Tibial nerve (tissue), 4 donors: Measurements from ENCODE around the gene C1orf53. TPM values are rescaled to one million over a fixed set of nuclear protein-coding genes. Genes with fewer than 3 reads are reported as not detected.

Experiments used
- DNase-seq, 2 donors: peaks; one replicate each; pipeline ENCODE4 v3.0.0-alpha.2; 2019; ENCODE audit warnings: low spot score in 2 of 2
- H3K27ac ChIP-seq, 4 donors: fragments of 200-600 bp; sonication (generic) in 3 of 4; one replicate each; pipeline ENCODE4 v1.5.1; 2017 to 2019; ENCODE audit warnings: mild to moderate bottlenecking in 1 of 4
- H3K27me3 ChIP-seq, 2 donors: fragments of 200-600 bp; sonication (generic) in 1 of 2; one replicate each; pipeline versions ENCODE4 v1.5.1 to v1.6.0; 2017 to 2019
- H3K36me3 ChIP-seq, 3 donors: fragments of 200-600 bp; sonication (generic); one replicate each; pipeline ENCODE4 v1.5.1; 2018 to 2019
- H3K4me1 ChIP-seq, 4 donors: fragments of 200-600 bp; sonication (generic) in 3 of 4; one replicate each; pipeline ENCODE4 v1.5.1; 2017 to 2019
- H3K4me3 ChIP-seq, 4 donors: fragments of 200-600 bp; sonication (generic) in 3 of 4; one replicate each; pipeline ENCODE4 v1.5.1; 2017 to 2019; ENCODE audit warnings: mild to moderate bottlenecking in 1 of 4, moderate library complexity in 1 of 4
- H3K9me3 ChIP-seq, 4 donors: fragments of 200-600 bp; sonication (generic) in 3 of 4; one replicate each; pipeline ENCODE4 v1.5.1; 2017 to 2019
- EP300 ChIP-seq, 2 donors: sonication (generic); formaldehyde crosslinking; IDR thresholded peaks; one replicate each; pipeline ENCODE4 v1.6.1; 2017; ENCODE audit warnings: antibody characterized with exemption in 2 of 2, mild to moderate bottlenecking in 1 of 2
- POLR2A ChIP-seq, 2 donors: fragments of 450-650 bp; IDR thresholded peaks; one replicate each; pipeline ENCODE4 v1.6.1; 2017; ENCODE audit warnings: antibody characterized with exemption in 2 of 2, mild to moderate bottlenecking in 2 of 2, moderate library complexity in 2 of 2
- WGBS, 2 donors: methylation state at CpG; one replicate each; pipeline ENCODE4 v1.1.5; 2018; 5-methylcytosine and 5-hydroxymethylcytosine counted together
- total RNA-seq, 4 donors: library from RNA; depleted of rRNA; stranded (reverse); fragments of >200 nt; gene quantifications; one replicate each; pipeline ENCODE4 v1.1.0, GENCODE V29; 2016
- TF ChIP-seq, protein P1 (sequence below), 5 experiments: fragments of 200-600 bp in 3 of 5; fragments of 450-650 bp in 2 of 5; sonication (generic) in 3 of 5; IDR thresholded peaks; one replicate each; pipeline ENCODE4 v1.5.1; 2016 to 2019; ENCODE audit warnings: antibody characterized with exemption in 5 of 5, mild to moderate bottlenecking in 3 of 5, moderate library complexity in 2 of 5

Gene C1orf53
- total RNA-seq, 4 donors from 2014 or later = not detected

DNA sequence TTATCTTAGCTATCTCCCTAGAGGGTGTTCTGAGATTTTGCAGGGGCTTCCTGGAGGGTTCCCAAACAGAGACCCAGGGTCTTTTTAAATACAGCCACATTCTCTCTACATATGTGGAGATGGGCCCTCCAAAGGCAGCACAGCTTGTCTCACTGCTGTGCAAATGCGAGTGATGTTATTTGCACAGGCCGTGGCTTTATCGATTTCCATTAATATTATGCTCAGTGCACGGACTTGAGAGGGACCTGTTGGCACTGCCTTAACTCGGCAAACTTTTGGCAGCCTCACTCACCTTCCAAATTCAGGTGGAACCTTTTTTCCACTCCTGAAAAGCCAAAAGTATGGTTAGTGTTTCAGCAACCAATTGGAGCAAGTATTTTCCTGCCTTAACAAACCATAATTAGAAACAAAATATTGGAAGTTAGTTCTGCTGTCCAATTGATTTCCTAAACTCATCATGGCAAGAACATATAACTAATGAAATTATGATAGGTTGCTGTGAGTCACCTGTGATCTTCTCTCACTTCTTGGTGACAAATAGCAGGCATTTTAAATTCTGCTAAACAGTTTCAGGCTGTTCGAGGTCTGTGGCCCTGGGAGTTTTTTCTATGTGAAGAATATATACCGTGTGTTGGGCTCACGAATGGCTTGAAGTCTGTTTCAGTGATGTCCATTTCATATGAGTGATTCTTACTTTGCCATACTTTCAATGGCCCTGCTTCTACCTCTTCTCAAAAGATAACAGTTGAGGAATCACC is 25.7 kb downstream of the C1orf53 start:
- WGBS, 2 donors = 91 to 94% methylated on average over 8 of the region's 8 CpGs
- TF ChIP-seq EP300 (IDR thresholded peaks at IDR 0.05) = no peak
- TF ChIP-seq, protein P1, sequence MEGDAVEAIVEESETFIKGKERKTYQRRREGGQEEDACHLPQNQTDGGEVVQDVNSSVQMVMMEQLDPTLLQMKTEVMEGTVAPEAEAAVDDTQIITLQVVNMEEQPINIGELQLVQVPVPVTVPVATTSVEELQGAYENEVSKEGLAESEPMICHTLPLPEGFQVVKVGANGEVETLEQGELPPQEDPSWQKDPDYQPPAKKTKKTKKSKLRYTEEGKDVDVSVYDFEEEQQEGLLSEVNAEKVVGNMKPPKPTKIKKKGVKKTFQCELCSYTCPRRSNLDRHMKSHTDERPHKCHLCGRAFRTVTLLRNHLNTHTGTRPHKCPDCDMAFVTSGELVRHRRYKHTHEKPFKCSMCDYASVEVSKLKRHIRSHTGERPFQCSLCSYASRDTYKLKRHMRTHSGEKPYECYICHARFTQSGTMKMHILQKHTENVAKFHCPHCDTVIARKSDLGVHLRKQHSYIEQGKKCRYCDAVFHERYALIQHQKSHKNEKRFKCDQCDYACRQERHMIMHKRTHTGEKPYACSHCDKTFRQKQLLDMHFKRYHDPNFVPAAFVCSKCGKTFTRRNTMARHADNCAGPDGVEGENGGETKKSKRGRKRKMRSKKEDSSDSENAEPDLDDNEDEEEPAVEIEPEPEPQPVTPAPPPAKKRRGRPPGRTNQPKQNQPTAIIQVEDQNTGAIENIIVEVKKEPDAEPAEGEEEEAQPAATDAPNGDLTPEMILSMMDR (IDR thresholded peaks at IDR 0.05) = no peak
- no peak for TF ChIP-seq POLR2A (IDR thresholded peaks at IDR 0.05)
- no peak for DNase-seq
- H3K9me3 ChIP-seq = no peaks in the 10 kb centered on the region
- no peak overlapping the region for H3K27ac ChIP-seq
- no peaks in the 10 kb centered on the region for H3K4me1 ChIP-seq
- H3K4me3 ChIP-seq = no peak overlapping the region
- no peaks in the 10 kb centered on the region for H3K36me3 ChIP-seq
- H3K27me3 ChIP-seq = peaks cover 0 to 73% of the 10 kb centered on the region in 2 donors

DNA sequence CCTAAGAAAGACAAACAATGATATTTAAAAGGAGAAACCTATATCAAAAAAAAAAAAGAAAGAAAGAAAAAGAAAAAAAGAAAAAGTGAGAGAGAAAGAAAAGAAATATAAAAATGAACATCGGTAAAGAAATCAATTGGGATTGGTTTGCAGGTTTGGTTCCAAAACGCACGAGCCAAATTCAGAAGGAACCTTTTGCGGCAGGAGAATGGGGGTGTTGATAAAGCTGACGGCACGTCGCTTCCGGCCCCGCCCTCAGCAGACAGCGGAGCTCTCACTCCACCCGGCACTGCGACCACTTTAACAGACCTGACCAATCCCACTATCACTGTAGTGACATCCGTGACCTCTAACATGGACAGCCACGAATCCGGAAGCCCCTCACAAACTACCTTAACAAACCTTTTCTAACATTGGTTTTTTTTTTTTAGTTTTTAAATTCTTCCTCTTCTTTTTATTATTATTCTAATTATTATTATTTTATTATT is 26.5 kb downstream of the C1orf53 start:
- no peak overlapping the region for H3K4me3 ChIP-seq
- DNase-seq = no peak
- TF ChIP-seq, protein P1 (IDR thresholded peaks at IDR 0.05) = no peak
- TF ChIP-seq POLR2A (IDR thresholded peaks at IDR 0.05) (no peak), EP300 (IDR thresholded peaks at IDR 0.05) (no peak)
- no peak overlapping the region for H3K27ac ChIP-seq
- WGBS, 2 donors = 11 to 25% methylated on average over 15 of the region's 15 CpGs
- no peaks in the 10 kb centered on the region for H3K9me3 ChIP-seq
- H3K27me3 ChIP-seq = peaks cover 0 to 77% of the 10 kb centered on the region in 2 donors
- no peaks in the 10 kb centered on the region for H3K4me1 ChIP-seq
- H3K36me3 ChIP-seq = no peaks in the 10 kb centered on the region

DNA sequence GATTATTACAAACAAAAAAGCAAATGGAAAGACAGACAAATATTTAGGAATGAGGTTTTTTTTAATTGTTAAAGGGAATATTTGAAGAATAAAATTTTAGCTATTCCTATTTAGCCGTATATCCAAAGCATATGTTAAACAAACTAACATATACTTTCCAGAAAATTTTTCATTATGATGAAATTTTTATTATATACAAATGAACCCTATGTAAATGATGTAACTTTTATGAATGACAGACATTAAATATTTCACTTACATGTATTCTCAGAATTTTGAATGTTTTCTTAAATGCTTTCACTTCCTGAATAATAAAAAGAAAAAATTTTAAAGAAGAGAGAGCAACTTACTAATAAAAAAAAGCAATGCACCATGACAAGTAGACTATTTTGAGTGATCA is 30.6 kb downstream of the C1orf53 start:
- WGBS, 2 donors = 89 to 93% methylated on average over 1 of the region's 1 CpG
- Histone ChIP-seq H3K27ac (no peak overlapping the region), H3K4me1 (no peaks in the 10 kb centered on the region), H3K4me3 (no peak overlapping the region), H3K9me3 (no peaks in the 10 kb centered on the region), H3K27me3 (peaks cover 0 to 85% of the 10 kb centered on the region in 2 donors), H3K36me3 (no peaks in the 10 kb centered on the region)
- no peak for DNase-seq
- no peak for TF ChIP-seq EP300 (IDR thresholded peaks at IDR 0.05)
- no peak for TF ChIP-seq POLR2A (IDR thresholded peaks at IDR 0.05)
- TF ChIP-seq, protein P1 (IDR thresholded peaks at IDR 0.05) = no peak

DNA sequence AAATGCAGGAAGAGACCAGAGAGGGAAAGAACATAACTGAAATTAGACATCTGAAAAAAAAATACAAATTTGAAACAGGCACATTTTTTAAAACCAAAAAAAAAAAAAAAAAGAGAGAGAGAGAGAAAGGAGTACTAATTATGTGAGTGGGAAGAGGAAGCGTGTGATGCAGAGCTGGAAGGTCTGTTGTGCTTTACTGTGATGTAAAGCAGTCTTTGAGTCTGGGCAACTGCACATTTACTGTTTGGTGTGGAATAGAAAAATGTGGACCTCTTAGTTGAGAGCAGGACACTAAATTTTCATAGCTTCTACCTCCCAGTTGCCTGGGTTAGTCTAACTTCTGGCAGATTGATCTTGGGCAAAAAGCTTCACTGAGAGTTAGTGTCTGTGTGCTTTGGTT is 31.2 kb downstream of the C1orf53 start:
- H3K4me3 ChIP-seq = no peak overlapping the region
- WGBS, 2 donors = 45 to 61% methylated on average over 1 of the region's 1 CpG
- H3K27me3 ChIP-seq = peaks cover 0 to 80% of the 10 kb centered on the region in 2 donors
- no peaks in the 10 kb centered on the region for H3K36me3 ChIP-seq
- no peak for TF ChIP-seq EP300 (IDR thresholded peaks at IDR 0.05)
- no peak for TF ChIP-seq POLR2A (IDR thresholded peaks at IDR 0.05)
- TF ChIP-seq, protein P1 (IDR thresholded peaks at IDR 0.05) = no peak
- H3K27ac ChIP-seq = no peak overlapping the region
- no peak for DNase-seq
- no peaks in the 10 kb centered on the region for H3K4me1 ChIP-seq
- H3K9me3 ChIP-seq = no peaks in the 10 kb centered on the region

DNA sequence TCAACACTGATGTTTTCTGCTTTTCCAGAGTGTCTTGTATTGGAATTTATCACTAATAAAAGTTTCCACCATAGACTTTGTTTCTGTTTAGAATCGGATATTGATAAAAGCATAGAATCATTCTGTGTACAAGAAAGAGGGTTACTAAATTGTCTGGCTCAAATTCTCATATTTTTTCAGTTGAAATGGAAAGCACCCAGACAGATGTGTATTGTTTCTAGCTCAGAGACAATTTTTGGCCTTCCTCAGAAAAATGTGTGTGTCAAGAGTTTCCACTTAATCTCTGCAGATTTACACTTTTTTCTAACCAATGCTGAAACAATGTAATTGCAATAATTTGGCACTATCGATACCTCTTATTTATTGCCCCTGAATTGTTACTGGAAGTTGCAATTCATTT is 35.0 kb downstream of the C1orf53 start:
- Histone ChIP-seq H3K27me3 (peaks cover 0 to 47% of the 10 kb centered on the region in 2 donors), H3K36me3 (no peaks in the 10 kb centered on the region), H3K9me3 (no peaks in the 10 kb centered on the region), H3K27ac (no peak overlapping the region), H3K4me1 (no peaks in the 10 kb centered on the region), H3K4me3 (no peak overlapping the region)
- no peak for DNase-seq
- WGBS, 2 donors = 83 to 84% methylated on average over 2 of the region's 2 CpGs
- no peak for TF ChIP-seq POLR2A (IDR thresholded peaks at IDR 0.05)
- TF ChIP-seq EP300 (IDR thresholded peaks at IDR 0.05) = no peak
- TF ChIP-seq, protein P1 (IDR thresholded peaks at IDR 0.05) = no peak
